Neural crest cell (in vitro differentiated cells): Measurements from ENCODE around the gene PLOD2. TPM values are rescaled to one million over a fixed set of nuclear protein-coding genes. Genes with fewer than 3 reads are reported as not detected.
"Not testable (repeated sequence)": the region's sequence is repeated elsewhere in the genome, so short reads cannot be mapped to it uniquely, and the experiment has no call there.

Experiments used
- DNase-seq: peaks from one replicate; pipeline ENCODE4 v3.0.0; 2021; ENCODE audit warnings: low read depth, mixed read lengths, low spot score
- H3K27ac Mint-ChIP-seq: one replicate; pipeline ENCODE4 v1.8.0; 2021; ENCODE audit warnings: mild to moderate bottlenecking, mixed read lengths; ENCODE audit not compliant: unreplicated experiment
- H3K27me3 Mint-ChIP-seq: 2 replicates; pipeline ENCODE4 v1.8.0; 2021; ENCODE audit warnings: low read depth, mild to moderate bottlenecking, mixed read lengths
- H3K36me3 Mint-ChIP-seq: 2 replicates; pipeline ENCODE4 v1.8.0; 2021; ENCODE audit warnings: low read depth, mild to moderate bottlenecking, mixed read lengths
- H3K4me1 Mint-ChIP-seq: 2 replicates; pipeline ENCODE4 v1.8.0; 2021; ENCODE audit warnings: mixed read lengths
- H3K4me3 Mint-ChIP-seq: one replicate; pipeline ENCODE4 v1.8.0; 2021; ENCODE audit warnings: mild to moderate bottlenecking, mixed read lengths
- H3K9me3 Mint-ChIP-seq: 2 replicates; pipeline ENCODE4 v1.8.0; 2021; ENCODE audit warnings: mixed read lengths
- CTCF ChIP-seq: fragments of 200-600 bp; sonication (generic); conservative IDR thresholded peaks from 2 replicates; pipeline ENCODE4 v1.5.0; 2021; ENCODE audit warnings: antibody characterized with exemption, mild to moderate bottlenecking
- total RNA-seq: library from RNA; stranded (reverse); gene quantifications from 2 replicates; pipeline ENCODE4 v1.2.1, GENCODE V29; 2021

The PLOD2 gene
- total RNA-seq, 1 donor from 2014 or later: 12.7 TPM

DNA sequence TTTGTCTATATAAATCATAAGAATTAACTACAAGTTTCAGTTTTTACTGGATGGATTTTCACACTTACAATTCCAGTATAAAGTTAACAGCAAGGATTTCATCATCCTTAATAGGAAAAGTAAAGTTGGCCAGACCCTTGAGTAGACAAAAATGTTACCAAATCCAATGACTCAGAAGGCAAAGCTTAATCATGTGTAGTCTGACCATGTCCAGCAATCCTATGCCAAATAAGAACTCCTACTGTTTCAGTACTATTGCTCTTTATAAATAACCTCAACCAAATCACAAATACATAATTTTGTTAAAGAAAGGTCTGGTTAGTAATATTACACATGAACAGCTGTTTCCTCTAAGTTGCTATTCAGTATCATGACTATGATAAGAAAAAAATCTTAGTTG, 35.0 kb downstream of the PLOD2 start:
- H3K27ac Mint-ChIP-seq: no peak overlapping the region
- no peaks in the 10 kb centered on the region for H3K4me1 Mint-ChIP-seq
- no peak for TF ChIP-seq CTCF
- peaks cover 5% of the 10 kb centered on the region for H3K36me3 Mint-ChIP-seq
- no peak overlapping the region for H3K4me3 Mint-ChIP-seq
- DNase-seq: no peak
- peaks cover 3% of the 10 kb centered on the region for H3K9me3 Mint-ChIP-seq
- H3K27me3 Mint-ChIP-seq: no peaks in the 10 kb centered on the region

DNA sequence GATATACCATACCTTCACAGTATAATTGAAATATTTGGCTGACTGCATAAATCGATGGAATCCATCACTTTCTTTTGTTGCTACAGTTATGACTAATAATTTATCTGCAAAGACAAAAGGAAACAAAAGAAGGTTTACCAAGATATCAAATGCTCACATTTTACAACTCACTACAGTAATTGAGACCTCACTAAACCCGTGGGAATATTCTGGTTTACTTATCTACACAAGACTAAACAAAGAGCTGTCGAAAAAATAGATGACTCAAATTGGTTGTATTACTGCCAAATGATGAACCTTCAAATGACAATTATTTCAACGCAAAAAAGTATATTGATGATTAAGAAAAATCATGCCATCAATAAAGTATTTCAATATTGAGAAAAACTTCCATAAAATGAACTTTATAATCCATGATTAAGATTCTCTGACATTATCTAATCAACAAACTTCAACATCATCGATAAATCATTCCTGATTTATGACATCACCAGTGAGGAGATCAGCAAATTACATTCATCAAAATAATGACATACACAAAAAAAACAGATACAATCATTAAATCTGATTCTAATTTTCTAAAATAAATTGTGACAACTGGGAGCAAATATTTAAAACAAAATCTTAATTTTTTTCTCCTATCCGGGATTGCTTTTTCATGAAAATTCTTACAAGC, 36.7 kb downstream of the PLOD2 start:
- Mint-ChIP-seq H3K36me3 (peaks cover 9% of the 10 kb centered on the region), H3K4me1 (no peaks in the 10 kb centered on the region), H3K27me3 (no peaks in the 10 kb centered on the region), H3K9me3 (peaks cover 4% of the 10 kb centered on the region), H3K4me3 (no peak overlapping the region), H3K27ac (no peak overlapping the region)
- no peak for TF ChIP-seq CTCF
- no peak for DNase-seq

DNA sequence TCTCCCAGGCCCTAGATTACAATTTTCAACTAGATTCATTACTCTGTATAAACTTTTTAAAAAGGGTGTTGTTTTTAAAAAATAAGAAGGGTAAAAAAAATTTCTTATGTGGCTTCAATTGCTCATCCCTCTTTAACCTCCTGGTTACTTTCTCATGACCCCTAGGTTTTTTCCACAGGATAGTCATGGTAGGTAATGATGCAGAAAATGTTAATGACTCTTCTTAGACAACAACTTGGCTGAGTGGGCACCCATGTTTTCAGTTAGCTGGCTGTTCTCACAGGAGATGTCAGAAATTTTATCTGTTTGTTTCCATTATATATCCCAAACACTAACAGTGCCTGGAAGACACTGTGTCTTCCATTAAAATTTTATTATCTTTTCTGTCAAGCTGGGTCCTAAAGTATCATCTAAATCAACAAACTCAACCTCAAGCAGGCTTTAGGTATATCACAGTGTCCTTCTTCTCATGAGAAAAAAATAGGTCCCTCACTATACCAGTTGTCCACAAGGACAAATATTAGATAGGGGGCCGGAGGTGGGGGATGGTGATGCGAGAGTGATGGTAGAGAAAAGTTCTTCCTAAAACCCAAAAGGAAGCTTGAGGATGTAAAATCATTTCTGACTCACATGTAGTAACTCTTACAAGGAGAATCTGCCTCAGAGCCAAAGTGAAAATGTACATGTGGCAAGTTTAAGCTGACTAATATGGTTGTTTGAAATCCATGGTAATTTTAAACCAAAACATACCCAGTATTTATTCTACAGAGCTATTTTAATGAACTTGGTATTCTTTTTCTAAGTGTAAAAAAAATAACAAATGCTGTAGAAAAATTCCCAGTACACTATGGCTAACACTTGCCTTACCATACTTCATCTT, 43.3 kb downstream of the PLOD2 start:
- no peak overlapping the region for H3K4me3 Mint-ChIP-seq
- no peaks in the 10 kb centered on the region for H3K4me1 Mint-ChIP-seq
- H3K9me3 Mint-ChIP-seq: peaks cover 14% of the 10 kb centered on the region
- no peaks in the 10 kb centered on the region for H3K27me3 Mint-ChIP-seq
- DNase-seq: no peak
- H3K36me3 Mint-ChIP-seq: peaks cover 36% of the 10 kb centered on the region
- TF ChIP-seq CTCF: no peak
- no peak overlapping the region for H3K27ac Mint-ChIP-seq

DNA sequence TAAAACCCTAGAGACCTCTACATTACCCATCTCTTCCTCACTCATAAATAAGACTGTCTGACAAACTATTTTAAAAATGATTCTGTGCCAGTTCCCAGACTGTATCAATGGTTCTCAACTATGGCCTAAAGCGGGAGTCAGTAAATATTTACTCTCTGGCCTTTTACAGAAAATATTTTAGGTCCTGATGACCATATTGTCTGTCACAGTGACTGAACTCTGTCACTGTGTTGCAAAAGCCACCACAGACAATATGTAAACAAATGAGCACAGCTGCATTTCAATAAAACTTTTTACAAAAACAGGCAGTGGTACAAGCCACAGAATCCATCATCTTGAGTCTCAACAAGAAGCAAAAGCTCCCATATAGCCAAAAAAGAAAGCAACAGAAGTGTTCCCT, 45.4 kb downstream of the PLOD2 start:
- no peak overlapping the region for H3K27ac Mint-ChIP-seq
- peaks cover 34% of the 10 kb centered on the region for H3K36me3 Mint-ChIP-seq
- TF ChIP-seq CTCF: no peak
- DNase-seq: no peak
- H3K27me3 Mint-ChIP-seq: no peaks in the 10 kb centered on the region
- peaks cover 13% of the 10 kb centered on the region for H3K9me3 Mint-ChIP-seq
- H3K4me3 Mint-ChIP-seq: no peak overlapping the region
- H3K4me1 Mint-ChIP-seq: no peaks in the 10 kb centered on the region

DNA sequence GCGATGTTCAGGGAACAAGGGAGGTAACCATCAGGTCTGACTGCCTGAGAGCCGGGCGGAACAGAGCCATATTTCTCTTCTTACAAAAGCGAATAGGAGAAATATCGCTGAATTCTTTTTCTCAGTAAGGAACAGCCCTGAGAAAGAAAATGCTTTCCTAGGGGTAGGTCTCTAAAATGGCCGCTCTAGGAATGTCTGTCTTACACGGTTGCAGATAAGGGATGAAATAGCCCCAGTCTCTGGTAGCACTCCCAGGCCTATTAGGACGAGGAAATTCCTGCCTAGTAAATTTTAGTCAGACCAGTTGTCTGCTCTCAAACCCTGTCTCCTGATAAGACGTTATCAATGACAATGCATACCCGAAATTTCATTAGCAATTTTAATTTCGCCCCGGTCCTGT, 47.2 kb downstream of the PLOD2 start:
- not testable (repeated sequence) for DNase-seq, H3K27ac Mint-ChIP-seq, H3K4me1 Mint-ChIP-seq, H3K4me3 Mint-ChIP-seq, H3K27me3 Mint-ChIP-seq
- Mint-ChIP-seq H3K9me3 (peaks cover 13% of the 10 kb centered on the region), H3K36me3 (peaks cover 29% of the 10 kb centered on the region)

DNA sequence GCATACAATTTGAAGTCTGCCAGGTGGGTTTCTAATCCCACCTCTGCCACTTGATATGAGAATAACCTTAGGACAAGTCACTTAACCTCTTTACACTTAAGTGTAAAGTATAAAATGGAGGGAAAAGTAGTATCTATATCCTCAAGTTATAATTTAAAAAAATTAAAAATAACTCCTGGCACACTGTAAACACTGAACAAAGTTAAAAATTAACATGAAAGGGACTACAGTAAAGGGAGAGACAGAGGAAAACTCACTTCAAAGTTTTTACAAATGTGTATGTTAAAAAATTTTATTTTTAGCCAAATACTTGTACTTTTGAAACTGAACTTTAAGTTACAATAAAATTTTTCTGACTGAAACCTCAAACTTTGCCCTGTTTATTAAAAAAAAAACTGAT, 49.6 kb downstream of the PLOD2 start:
- peaks cover 13% of the 10 kb centered on the region for H3K9me3 Mint-ChIP-seq
- no peak overlapping the region for H3K4me3 Mint-ChIP-seq
- TF ChIP-seq CTCF: no peak
- H3K4me1 Mint-ChIP-seq: no peaks in the 10 kb centered on the region
- H3K36me3 Mint-ChIP-seq: peaks cover 28% of the 10 kb centered on the region
- H3K27me3 Mint-ChIP-seq: no peaks in the 10 kb centered on the region
- no peak overlapping the region for H3K27ac Mint-ChIP-seq
- no peak for DNase-seq
